Measurements from ENCODE around the gene HDGF.
"Not testable (repeated sequence)": the region's sequence is repeated elsewhere in the genome, so short reads cannot be mapped to it uniquely, and the experiment has no call there.

Gene HDGF

GRCh38 chr1:156766298-156767100, 15.0 kb upstream of the HDGF start:
- Histone ChIP-seq H3K27ac (ENCODE audit: low read depth, low read length) (peak overlapping the region; percentile 54), H3K4me3 (ENCODE audit: low read length) (peak overlapping the region; percentile 84), H3K4me1 (ENCODE audit: insufficient read depth, low read length) (peaks cover 16% of the 10 kb centered on the region), H3K27me3 (ENCODE audit: insufficient read depth, low read length) (no peaks in the 10 kb centered on the region), H3K9me3 (ENCODE audit: insufficient read depth, low read depth, low read length) (no peaks in the 10 kb centered on the region), H3K9ac (ENCODE audit: low read depth, low read length) (peak overlapping the region; percentile 74), H3K36me3 (ENCODE audit: insufficient read depth, low read length) (peaks cover 17% of the 10 kb centered on the region)
- 41% methylated on average over 14 of the region's 14 CpGs for WGBS

GRCh38 chr1:156765666-156766065, 14.2 kb upstream of the HDGF start:
- Histone ChIP-seq H3K27me3 (ENCODE audit: insufficient read depth, low read length) (no peaks in the 10 kb centered on the region), H3K9me3 (ENCODE audit: insufficient read depth, low read depth, low read length) (no peaks in the 10 kb centered on the region), H3K9ac (ENCODE audit: low read depth, low read length) (no peak overlapping the region; the same call in 1 of the 2 replicates), H3K4me1 (ENCODE audit: insufficient read depth, low read length) (peaks cover 16% of the 10 kb centered on the region), H3K36me3 (ENCODE audit: insufficient read depth, low read length) (peaks cover 9% of the 10 kb centered on the region), H3K4me3 (ENCODE audit: low read length) (0 out of 2 replicates have a peak overlapping the region, but pooled peaks have one; percentile 84), H3K27ac (ENCODE audit: low read depth, low read length) (no peak overlapping the region)
- WGBS, result 92% methylated on average over 5 of the region's 5 CpGs

- H3K27me3 ChIP-seq (ENCODE audit: insufficient read depth, low read length); H3K27ac ChIP-seq (ENCODE audit: low read depth, low read length); H3K4me3 ChIP-seq (ENCODE audit: low read length); H3K9ac ChIP-seq (ENCODE audit: low read depth, low read length); H3K36me3 ChIP-seq (ENCODE audit: insufficient read depth, low read length); H3K9me3 ChIP-seq (ENCODE audit: insufficient read depth, low read depth, low read length): not testable (repeated sequence)
- H3K4me1 ChIP-seq (ENCODE audit: insufficient read depth, low read length), result peaks cover 21% of the 10 kb centered on the region
- 96% methylated on average over 15 of the region's 15 CpGs for WGBS
Measured at GRCh38 chr1:156765136-156765535, 13.7 kb upstream of the HDGF start.

GRCh38 chr1:156760796-156761104, 9.3 kb upstream of the HDGF start:
- Histone ChIP-seq H3K9ac (ENCODE audit: low read depth, low read length) (no peak overlapping the region), H3K36me3 (ENCODE audit: insufficient read depth, low read length) (no peaks in the 10 kb centered on the region), H3K4me3 (ENCODE audit: low read length) (no peak overlapping the region), H3K4me1 (ENCODE audit: insufficient read depth, low read length) (peaks cover 10% of the 10 kb centered on the region; the same call in 1 of the 2 replicates), H3K27me3 (ENCODE audit: insufficient read depth, low read length) (no peaks in the 10 kb centered on the region), H3K9me3 (ENCODE audit: insufficient read depth, low read depth, low read length) (no peaks in the 10 kb centered on the region), H3K27ac (ENCODE audit: low read depth, low read length) (no peak overlapping the region)
- WGBS, result 94% methylated on average over 4 of the region's 4 CpGs

GRCh38 chr1:156760092-156760795, 8.8 kb upstream of the HDGF start:
- Histone ChIP-seq H3K27me3 (ENCODE audit: insufficient read depth, low read length) (no peaks in the 10 kb centered on the region), H3K27ac (ENCODE audit: low read depth, low read length) (no peak overlapping the region)
- WGBS, result 57% methylated on average over 5 of the region's 6 CpGs

GRCh38 chr1:156757572-156758253, 6.2 kb upstream of the HDGF start:
- WGBS, result 94% methylated on average over 9 of the region's 10 CpGs
- not testable (repeated sequence) for H3K27ac ChIP-seq (ENCODE audit: low read depth, low read length)

More at GRCh38 chr1:156760092-156760795, 8.8 kb upstream of the HDGF start:
- Histone ChIP-seq H3K4me1 (ENCODE audit: insufficient read depth, low read length) (peaks cover 10% of the 10 kb centered on the region; the same call in 1 of the 2 replicates), H3K36me3 (ENCODE audit: insufficient read depth, low read length) (no peaks in the 10 kb centered on the region), H3K9me3 (ENCODE audit: insufficient read depth, low read depth, low read length) (no peaks in the 10 kb centered on the region), H3K4me3 (ENCODE audit: low read length) (no peak overlapping the region), H3K9ac (ENCODE audit: low read depth, low read length) (no peak overlapping the region)

GRCh38 chr1:156756355-156756754, 4.9 kb upstream of the HDGF start:
- Histone ChIP-seq H3K4me1 (ENCODE audit: insufficient read depth, low read length) (peaks cover 14% of the 10 kb centered on the region), H3K9me3 (ENCODE audit: insufficient read depth, low read depth, low read length) (no peaks in the 10 kb centered on the region), H3K36me3 (ENCODE audit: insufficient read depth, low read length) (no peaks in the 10 kb centered on the region), H3K9ac (ENCODE audit: low read depth, low read length) (no peak overlapping the region), H3K27ac (ENCODE audit: low read depth, low read length) (no peak overlapping the region), H3K4me3 (ENCODE audit: low read length) (no peak overlapping the region), H3K27me3 (ENCODE audit: insufficient read depth, low read length) (no peaks in the 10 kb centered on the region)
- 97% methylated on average over 1 of the region's 1 CpG for WGBS

More at GRCh38 chr1:156757572-156758253, 6.2 kb upstream of the HDGF start:
- H3K9me3 ChIP-seq (ENCODE audit: insufficient read depth, low read depth, low read length); H3K4me3 ChIP-seq (ENCODE audit: low read length); H3K27me3 ChIP-seq (ENCODE audit: insufficient read depth, low read length); H3K36me3 ChIP-seq (ENCODE audit: insufficient read depth, low read length); H3K9ac ChIP-seq (ENCODE audit: low read depth, low read length): not testable (repeated sequence)
- peaks cover 12% of the 10 kb centered on the region for H3K4me1 ChIP-seq (ENCODE audit: insufficient read depth, low read length)

GRCh38 chr1:156755527-156755950, 4.1 kb upstream of the HDGF start:
- H3K9me3 ChIP-seq (ENCODE audit: insufficient read depth, low read depth, low read length), result no peaks in the 10 kb centered on the region
- no peak overlapping the region for H3K4me3 ChIP-seq (ENCODE audit: low read length)
- no peaks in the 10 kb centered on the region for H3K36me3 ChIP-seq (ENCODE audit: insufficient read depth, low read length)
- H3K4me1 ChIP-seq (ENCODE audit: insufficient read depth, low read length), result peaks cover 13% of the 10 kb centered on the region
- WGBS, result 93% methylated on average over 4 of the region's 5 CpGs
- no peaks in the 10 kb centered on the region for H3K27me3 ChIP-seq (ENCODE audit: insufficient read depth, low read length)
- H3K27ac ChIP-seq (ENCODE audit: low read depth, low read length), result no peak overlapping the region
- H3K9ac ChIP-seq (ENCODE audit: low read depth, low read length), result no peak overlapping the region

- H3K27me3 ChIP-seq (ENCODE audit: insufficient read depth, low read length), result no peaks in the 10 kb centered on the region
- peaks cover 15% of the 10 kb centered on the region for H3K4me1 ChIP-seq (ENCODE audit: insufficient read depth, low read length)
- no peak overlapping the region for H3K4me3 ChIP-seq (ENCODE audit: low read length)
- no peaks in the 10 kb centered on the region; the same call in 1 of the 2 replicates for H3K36me3 ChIP-seq (ENCODE audit: insufficient read depth, low read length)
- H3K9ac ChIP-seq (ENCODE audit: low read depth, low read length), result no peak overlapping the region
- H3K27ac ChIP-seq (ENCODE audit: low read depth, low read length), result no peak overlapping the region
- WGBS, result 90% methylated on average over 8 of the region's 8 CpGs
- no peaks in the 10 kb centered on the region for H3K9me3 ChIP-seq (ENCODE audit: insufficient read depth, low read depth, low read length)
Measured at GRCh38 chr1:156754219-156754618, 2.7 kb upstream of the HDGF start.

- no peaks in the 10 kb centered on the region for H3K9me3 ChIP-seq (ENCODE audit: insufficient read depth, low read depth, low read length)
- H3K36me3 ChIP-seq (ENCODE audit: insufficient read depth, low read length), result no peaks in the 10 kb centered on the region; the same call in 1 of the 2 replicates
- H3K27ac ChIP-seq (ENCODE audit: low read depth, low read length), result no peak overlapping the region
- peak overlapping the region; percentile 93 for H3K4me3 ChIP-seq (ENCODE audit: low read length)
- no peaks in the 10 kb centered on the region for H3K27me3 ChIP-seq (ENCODE audit: insufficient read depth, low read length)
- H3K4me1 ChIP-seq (ENCODE audit: insufficient read depth, low read length), result peaks cover 28% of the 10 kb centered on the region
- H3K9ac ChIP-seq (ENCODE audit: low read depth, low read length), result no peak overlapping the region
- 43% methylated on average over 1 of the region's 1 CpG for WGBS
Measured at GRCh38 chr1:156752843-156753482, 1.5 kb upstream of the HDGF start.

Data from HUES64 (cell line).